ENCODE data around the gene SYPL2.

- TF ChIP-seq ISL1 (CRISPR knock-in tag; IDR thresholded peaks at IDR 0.05): no peak
- TF ChIP-seq TOX (CRISPR knock-in tag; IDR thresholded peaks at IDR 0.05; ENCODE audit: borderline replicate concordance): no peak
- TF ChIP-seq ZFP30 (CRISPR knock-in tag; IDR thresholded peaks at IDR 0.05): no peak
- no peak for TF ChIP-seq ZFP3 (CRISPR knock-in tag; IDR thresholded peaks at IDR 0.05)
- TF ChIP-seq PPARA (CRISPR knock-in tag; IDR thresholded peaks at IDR 0.05; ENCODE audit: borderline replicate concordance): no peak
- no peak for TF ChIP-seq TSHZ2 (CRISPR knock-in tag; IDR thresholded peaks at IDR 0.05)
- TF ChIP-seq, protein P1, sequence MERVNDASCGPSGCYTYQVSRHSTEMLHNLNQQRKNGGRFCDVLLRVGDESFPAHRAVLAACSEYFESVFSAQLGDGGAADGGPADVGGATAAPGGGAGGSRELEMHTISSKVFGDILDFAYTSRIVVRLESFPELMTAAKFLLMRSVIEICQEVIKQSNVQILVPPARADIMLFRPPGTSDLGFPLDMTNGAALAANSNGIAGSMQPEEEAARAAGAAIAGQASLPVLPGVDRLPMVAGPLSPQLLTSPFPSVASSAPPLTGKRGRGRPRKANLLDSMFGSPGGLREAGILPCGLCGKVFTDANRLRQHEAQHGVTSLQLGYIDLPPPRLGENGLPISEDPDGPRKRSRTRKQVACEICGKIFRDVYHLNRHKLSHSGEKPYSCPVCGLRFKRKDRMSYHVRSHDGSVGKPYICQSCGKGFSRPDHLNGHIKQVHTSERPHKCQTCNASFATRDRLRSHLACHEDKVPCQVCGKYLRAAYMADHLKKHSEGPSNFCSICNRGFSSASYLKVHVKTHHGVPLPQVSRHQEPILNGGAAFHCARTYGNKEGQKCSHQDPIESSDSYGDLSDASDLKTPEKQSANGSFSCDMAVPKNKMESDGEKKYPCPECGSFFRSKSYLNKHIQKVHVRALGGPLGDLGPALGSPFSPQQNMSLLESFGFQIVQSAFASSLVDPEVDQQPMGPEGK (CRISPR knock-in tag; IDR thresholded peaks at IDR 0.05; ENCODE audit: borderline replicate concordance): no peak
- TF ChIP-seq, protein P2, sequence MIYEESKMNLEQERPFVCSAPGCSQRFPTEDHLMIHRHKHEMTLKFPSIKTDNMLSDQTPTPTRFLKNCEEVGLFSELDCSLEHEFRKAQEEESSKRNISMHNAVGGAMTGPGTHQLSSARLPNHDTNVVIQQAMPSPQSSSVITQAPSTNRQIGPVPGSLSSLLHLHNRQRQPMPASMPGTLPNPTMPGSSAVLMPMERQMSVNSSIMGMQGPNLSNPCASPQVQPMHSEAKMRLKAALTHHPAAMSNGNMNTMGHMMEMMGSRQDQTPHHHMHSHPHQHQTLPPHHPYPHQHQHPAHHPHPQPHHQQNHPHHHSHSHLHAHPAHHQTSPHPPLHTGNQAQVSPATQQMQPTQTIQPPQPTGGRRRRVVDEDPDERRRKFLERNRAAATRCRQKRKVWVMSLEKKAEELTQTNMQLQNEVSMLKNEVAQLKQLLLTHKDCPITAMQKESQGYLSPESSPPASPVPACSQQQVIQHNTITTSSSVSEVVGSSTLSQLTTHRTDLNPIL (CRISPR knock-in tag; IDR thresholded peaks at IDR 0.05; ENCODE audit: low read depth): no peak
- no peak for TF ChIP-seq ZC3H10 (CRISPR knock-in tag; IDR thresholded peaks at IDR 0.05)
- no peak for TF ChIP-seq ZNF70 (CRISPR knock-in tag; IDR thresholded peaks at IDR 0.05)
- no peak for TF ChIP-seq TCF4 (CRISPR knock-in tag; IDR thresholded peaks at IDR 0.05; ENCODE audit: borderline replicate concordance)
- no peak for TF ChIP-seq GLIS3 (CRISPR knock-in tag; IDR thresholded peaks at IDR 0.05)
- TF ChIP-seq POU6F1 (CRISPR knock-in tag; IDR thresholded peaks at IDR 0.05; ENCODE audit: borderline replicate concordance, low read depth): no peak
- TF ChIP-seq OSR1 (CRISPR knock-in tag; IDR thresholded peaks at IDR 0.05): no peak
Measured at GRCh38 chr1:109521002-109521951, 54.9 kb downstream of the SYPL2 start.
